ENCODE data around the gene EEA1.

DNA sequence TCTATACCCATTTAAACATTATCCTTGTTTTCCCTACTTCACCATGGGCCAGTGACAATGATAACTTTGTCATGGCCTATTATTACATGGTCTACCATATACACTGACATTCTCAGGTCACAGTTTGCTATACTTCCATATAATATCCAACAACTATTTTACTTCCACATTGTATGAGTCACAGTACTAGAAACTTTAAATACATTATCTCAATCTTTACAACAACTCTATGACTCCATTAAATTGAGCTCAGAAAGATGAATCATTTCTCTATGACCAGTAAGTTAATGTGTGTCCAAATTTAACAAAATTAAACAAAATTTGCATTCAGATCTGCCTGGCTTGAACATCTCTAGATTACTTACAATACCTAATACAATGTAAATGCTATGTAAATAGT lies 132.4 kb downstream of the EEA1 start:
- TF ChIP-seq, protein P1, sequence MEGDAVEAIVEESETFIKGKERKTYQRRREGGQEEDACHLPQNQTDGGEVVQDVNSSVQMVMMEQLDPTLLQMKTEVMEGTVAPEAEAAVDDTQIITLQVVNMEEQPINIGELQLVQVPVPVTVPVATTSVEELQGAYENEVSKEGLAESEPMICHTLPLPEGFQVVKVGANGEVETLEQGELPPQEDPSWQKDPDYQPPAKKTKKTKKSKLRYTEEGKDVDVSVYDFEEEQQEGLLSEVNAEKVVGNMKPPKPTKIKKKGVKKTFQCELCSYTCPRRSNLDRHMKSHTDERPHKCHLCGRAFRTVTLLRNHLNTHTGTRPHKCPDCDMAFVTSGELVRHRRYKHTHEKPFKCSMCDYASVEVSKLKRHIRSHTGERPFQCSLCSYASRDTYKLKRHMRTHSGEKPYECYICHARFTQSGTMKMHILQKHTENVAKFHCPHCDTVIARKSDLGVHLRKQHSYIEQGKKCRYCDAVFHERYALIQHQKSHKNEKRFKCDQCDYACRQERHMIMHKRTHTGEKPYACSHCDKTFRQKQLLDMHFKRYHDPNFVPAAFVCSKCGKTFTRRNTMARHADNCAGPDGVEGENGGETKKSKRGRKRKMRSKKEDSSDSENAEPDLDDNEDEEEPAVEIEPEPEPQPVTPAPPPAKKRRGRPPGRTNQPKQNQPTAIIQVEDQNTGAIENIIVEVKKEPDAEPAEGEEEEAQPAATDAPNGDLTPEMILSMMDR (tag by site-specific recombination; IDR thresholded peaks at IDR 0.05), result no peak
- no peak for TF ChIP-seq ZNF133 (tag by site-specific recombination; IDR thresholded peaks at IDR 0.05)
- TF ChIP-seq GLI2 (tag by site-specific recombination; IDR thresholded peaks at IDR 0.05; ENCODE audit: borderline replicate concordance, low read depth), result no peak
- no peak for TF ChIP-seq SCRT1 (tag by site-specific recombination; IDR thresholded peaks at IDR 0.05; ENCODE audit: borderline replicate concordance)
- TF ChIP-seq, protein P2, sequence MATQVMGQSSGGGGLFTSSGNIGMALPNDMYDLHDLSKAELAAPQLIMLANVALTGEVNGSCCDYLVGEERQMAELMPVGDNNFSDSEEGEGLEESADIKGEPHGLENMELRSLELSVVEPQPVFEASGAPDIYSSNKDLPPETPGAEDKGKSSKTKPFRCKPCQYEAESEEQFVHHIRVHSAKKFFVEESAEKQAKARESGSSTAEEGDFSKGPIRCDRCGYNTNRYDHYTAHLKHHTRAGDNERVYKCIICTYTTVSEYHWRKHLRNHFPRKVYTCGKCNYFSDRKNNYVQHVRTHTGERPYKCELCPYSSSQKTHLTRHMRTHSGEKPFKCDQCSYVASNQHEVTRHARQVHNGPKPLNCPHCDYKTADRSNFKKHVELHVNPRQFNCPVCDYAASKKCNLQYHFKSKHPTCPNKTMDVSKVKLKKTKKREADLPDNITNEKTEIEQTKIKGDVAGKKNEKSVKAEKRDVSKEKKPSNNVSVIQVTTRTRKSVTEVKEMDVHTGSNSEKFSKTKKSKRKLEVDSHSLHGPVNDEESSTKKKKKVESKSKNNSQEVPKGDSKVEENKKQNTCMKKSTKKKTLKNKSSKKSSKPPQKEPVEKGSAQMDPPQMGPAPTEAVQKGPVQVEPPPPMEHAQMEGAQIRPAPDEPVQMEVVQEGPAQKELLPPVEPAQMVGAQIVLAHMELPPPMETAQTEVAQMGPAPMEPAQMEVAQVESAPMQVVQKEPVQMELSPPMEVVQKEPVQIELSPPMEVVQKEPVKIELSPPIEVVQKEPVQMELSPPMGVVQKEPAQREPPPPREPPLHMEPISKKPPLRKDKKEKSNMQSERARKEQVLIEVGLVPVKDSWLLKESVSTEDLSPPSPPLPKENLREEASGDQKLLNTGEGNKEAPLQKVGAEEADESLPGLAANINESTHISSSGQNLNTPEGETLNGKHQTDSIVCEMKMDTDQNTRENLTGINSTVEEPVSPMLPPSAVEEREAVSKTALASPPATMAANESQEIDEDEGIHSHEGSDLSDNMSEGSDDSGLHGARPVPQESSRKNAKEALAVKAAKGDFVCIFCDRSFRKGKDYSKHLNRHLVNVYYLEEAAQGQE (tag by site-specific recombination; IDR thresholded peaks at IDR 0.05), result no peak
- TF ChIP-seq MZF1 (tag by site-specific recombination; IDR thresholded peaks at IDR 0.05; ENCODE audit: borderline replicate concordance), result no peak
- no peak for TF ChIP-seq ZIC2 (tag by site-specific recombination; IDR thresholded peaks at IDR 0.05)
- no peak for TF ChIP-seq ZNF792 (tag by site-specific recombination; IDR thresholded peaks at IDR 0.05)
- no peak for TF ChIP-seq ZNF23 (tag by site-specific recombination; IDR thresholded peaks at IDR 0.05; ENCODE audit: borderline replicate concordance)
- TF ChIP-seq, protein P3, sequence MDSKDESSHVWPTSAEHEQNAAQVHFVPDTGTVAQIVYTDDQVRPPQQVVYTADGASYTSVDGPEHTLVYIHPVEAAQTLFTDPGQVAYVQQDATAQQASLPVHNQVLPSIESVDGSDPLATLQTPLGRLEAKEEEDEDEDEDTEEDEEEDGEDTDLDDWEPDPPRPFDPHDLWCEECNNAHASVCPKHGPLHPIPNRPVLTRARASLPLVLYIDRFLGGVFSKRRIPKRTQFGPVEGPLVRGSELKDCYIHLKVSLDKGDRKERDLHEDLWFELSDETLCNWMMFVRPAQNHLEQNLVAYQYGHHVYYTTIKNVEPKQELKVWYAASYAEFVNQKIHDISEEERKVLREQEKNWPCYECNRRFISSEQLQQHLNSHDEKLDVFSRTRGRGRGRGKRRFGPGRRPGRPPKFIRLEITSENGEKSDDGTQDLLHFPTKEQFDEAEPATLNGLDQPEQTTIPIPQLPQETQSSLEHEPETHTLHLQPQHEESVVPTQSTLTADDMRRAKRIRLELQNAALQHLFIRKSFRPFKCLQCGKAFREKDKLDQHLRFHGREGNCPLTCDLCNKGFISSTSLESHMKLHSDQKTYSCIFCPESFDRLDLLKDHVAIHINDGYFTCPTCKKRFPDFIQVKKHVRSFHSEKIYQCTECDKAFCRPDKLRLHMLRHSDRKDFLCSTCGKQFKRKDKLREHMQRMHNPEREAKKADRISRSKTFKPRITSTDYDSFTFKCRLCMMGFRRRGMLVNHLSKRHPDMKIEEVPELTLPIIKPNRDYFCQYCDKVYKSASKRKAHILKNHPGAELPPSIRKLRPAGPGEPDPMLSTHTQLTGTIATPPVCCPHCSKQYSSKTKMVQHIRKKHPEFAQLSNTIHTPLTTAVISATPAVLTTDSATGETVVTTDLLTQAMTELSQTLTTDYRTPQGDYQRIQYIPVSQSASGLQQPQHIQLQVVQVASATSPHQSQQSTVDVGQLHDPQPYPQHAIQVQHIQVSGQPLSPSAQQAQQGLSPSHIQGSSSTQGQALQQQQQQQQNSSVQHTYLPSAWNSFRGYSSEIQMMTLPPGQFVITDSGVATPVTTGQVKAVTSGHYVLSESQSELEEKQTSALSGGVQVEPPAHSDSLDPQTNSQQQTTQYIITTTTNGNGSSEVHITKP (tag by site-specific recombination; IDR thresholded peaks at IDR 0.05), result no peak

Measured in HEK293 (cell line).